C4-2B (cell line): ENCODE measurements around the gene PGAP3.

Experiments
- CTCF ChIP-seq: fragments of 450-650 bp; conservative IDR thresholded peaks from 2 replicates; pipeline ENCODE4 v1.5.1; 2017; ENCODE audit warnings: mild to moderate bottlenecking
- ZFX ChIP-seq: fragments of 450-650 bp; IDR thresholded peaks from 2 replicates; pipeline ENCODE4 v1.6.1; 2017

DNA sequence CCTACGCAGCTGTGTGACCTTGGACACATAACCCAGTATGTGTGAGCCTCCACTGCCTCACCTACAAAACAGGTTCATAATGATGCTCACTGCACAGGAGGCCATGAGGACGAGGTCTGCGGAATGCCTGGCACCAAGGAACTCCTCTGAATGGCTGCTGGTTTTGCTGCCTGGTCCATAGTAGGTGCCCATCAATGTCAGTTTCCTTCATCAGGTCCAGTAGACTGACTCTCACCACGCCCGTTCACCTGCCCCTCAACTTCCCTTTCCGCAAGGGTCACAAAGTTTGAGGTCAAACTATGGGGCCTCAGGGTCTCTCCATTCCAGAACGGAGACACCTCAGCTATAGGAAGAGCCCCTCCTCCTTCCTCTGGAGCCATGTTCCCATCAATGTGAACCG, 10.8 kb downstream of the PGAP3 start:
- TF ChIP-seq CTCF (no peak), ZFX (no peak)
